GM19438 (cell line): ENCODE data around the gene PHLPP1.

Experiments
- ATAC-seq: cut with Tn5 transposase; IDR thresholded peaks from one replicate; pipeline ENCODE4 v1.9.1; 2021; ENCODE audit warnings: low read depth; ENCODE audit not compliant: unreplicated experiment

Gene PHLPP1

DNA sequence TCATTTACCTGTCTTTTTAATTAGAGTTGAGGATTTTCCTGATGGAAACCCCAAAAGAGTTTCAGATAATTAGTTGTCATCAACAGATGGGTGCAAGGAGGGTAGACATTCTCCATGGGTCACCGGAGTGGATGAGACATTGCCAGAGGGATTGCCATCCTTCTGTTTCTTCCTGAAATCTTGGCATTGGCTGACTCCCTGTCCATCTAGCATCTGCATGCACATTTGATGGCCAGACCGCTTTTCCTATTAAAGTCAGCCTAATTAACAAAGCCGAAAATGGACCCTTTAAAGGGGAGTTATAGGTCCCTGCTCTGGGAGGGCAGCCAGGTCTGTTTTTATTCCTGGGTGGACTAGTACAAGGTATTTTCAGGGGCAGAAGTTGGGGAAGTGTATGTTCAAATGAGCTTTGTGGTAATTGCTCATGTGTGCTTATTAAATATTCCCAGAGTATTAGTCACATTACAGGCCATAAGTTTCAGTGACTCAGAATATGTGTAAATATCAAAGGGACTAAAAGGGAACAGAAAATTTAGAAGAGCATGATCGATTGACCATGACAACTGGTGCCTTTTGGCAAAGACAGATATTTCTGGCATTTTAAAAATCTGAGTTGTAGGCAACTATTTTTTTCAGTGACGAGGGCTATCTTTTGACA, 209.8 kb downstream of the PHLPP1 start:
- ATAC-seq, result no peak

DNA sequence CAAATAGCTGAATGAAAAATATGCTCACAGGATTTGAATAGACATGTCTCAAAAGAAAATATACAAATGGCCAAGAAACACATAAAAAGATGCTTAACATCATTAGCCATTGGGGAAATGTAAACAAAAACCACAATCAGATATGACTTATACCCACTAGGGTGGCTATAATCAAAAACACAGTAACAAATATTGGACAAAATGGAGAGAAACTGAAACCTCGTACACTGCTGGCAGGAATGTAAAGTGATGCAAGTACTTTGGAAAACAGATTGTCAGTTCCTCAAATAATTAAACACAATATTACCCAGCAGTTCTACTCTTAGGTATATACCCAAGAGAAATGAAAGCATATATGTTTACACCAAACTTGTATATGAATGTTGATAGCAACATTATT, 213.0 kb downstream of the PHLPP1 start:
- ATAC-seq, result no peak

DNA sequence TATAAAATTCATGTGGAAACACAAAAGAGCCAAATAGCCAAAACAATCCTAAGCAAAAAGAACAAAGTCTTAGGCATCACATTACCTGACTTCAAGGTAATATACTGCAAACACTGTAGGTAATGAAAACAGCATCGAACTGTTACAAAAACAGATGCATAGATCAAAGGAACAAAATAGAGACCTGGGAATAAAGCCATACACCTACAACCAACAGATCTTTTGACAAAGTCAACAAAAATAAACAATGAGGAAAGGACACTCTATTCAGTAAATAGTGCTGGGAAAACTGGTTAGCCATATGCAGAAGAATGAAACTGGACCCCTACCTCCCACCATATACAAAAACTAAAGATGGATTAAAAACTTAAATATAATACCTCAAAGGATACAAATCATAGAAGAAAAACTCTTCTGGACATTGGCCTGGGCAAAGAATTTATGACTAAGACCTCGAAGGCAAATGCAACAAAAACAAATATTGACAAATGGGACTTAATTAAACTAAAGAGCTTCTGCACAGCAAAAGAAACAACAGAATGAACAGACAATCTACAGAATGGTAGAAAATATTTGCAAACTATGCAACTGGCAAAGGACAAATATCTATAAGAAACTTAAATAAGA, 218.0 kb downstream of the PHLPP1 start:
- no peak for ATAC-seq

DNA sequence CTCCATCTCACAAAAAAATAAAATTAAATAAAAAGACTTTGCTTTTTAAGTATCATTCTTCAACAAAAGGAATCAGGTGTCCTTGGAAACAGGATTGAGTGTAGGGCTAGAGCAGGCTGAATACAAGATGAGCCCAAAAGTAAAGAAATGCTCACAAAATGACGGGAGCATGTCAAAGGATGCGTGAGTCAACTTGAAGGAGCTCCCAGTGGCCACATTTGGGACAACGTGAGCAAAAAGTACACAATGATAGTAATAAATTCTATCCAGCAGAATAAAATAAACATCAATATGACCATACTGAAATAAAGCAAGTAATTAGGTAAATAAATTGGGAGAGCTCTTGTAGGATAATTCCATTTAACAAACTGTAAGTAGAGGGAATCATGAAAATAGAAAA, 220.7 kb downstream of the PHLPP1 start:
- no peak for ATAC-seq

DNA sequence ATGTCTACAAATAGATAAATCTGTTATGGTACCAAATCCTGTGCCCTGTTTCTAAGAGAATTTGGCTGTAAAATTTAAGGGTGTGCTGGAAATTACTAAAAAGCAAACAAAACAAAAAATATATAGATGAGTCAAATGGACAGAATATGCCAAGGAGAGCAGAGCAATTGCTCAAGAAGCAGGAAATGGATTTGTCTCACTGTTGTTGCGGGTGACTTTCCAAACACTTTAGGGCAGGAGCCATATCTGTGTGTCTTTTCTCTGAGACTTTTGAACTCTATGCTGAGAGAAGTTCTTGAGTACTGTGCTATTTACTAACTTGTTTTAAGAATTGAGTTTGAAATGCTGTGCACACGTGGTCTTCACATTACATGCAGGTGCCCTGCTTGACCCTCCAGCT, 221.7 kb downstream of the PHLPP1 start:
- ATAC-seq, result no peak

DNA sequence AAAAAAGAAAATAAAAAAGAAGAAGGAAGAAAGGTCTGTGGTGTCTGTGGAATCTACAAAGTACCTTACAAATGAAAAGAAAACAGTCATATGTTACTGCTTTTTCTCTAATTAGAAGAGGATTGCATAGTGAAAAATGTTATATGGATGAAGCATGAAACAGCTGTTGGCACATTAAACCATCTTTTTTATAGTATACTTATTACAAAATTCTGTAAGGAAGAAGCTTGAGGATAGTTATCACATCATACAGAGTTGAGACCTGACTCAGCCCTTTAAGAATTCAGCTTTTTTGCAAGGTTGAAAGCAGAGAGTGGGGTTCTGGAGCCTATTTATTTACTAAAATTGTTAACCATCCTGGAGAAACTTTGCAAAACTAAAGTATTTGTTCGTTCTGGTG, 222.7 kb downstream of the PHLPP1 start:
- no peak for ATAC-seq

DNA sequence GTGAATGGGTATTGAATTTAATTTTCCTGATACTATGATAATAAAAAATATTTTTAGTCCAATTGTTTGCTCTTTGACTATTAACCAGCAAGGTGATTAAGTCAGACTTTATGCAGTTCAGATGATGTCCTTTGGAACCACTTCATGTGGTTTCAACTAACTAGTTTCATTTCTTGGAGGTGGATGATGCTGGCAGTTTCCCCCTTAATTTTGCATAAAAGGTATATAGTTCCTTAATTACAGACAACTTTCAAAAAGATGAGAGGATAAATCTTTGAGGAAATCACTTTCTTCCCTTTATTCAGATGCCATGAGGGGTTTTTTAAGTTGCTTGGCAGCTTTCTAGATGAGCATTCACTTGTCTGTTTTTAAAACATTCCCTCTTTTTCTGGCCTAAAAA, 223.1 kb downstream of the PHLPP1 start:
- no peak for ATAC-seq

DNA sequence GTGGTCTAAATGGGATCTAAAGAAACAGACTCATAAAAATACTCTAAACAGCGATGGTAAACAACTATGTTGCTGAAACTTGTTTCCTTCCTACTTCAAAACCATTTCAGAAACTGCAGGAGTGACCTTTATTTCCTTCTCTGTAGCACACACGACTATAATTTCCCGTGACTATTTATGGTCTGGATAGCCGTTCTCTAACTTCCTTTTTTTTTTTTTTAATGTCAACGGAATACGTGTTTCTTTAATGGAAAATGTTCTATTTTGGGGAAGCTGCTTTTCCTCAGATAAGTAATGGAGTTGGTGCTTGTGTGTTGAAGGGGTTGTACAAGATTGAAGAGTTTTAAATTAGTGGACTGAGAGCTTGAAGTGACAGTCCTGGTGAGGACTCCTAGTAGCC, 224.1 kb downstream of the PHLPP1 start:
- ATAC-seq, result no peak

DNA sequence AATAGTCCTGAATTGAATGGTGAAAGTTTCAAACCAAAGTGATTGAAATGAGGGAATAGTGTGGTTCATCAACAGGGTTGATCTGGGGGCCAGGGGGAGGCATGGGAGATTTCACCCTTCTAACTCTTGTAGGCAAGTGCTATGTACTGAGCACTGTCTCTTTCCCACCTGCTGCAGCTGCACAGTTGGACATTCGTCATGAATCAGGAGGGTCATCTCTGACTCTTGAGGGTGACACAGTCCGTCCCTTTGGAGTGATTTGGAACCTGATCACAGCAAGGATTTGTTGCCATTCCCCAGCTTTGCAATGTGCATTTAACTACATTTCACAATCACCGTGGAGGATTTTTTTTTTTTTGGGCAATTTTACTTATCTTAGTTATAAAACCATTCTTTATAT, 224.6 kb downstream of the PHLPP1 start:
- no peak for ATAC-seq

DNA sequence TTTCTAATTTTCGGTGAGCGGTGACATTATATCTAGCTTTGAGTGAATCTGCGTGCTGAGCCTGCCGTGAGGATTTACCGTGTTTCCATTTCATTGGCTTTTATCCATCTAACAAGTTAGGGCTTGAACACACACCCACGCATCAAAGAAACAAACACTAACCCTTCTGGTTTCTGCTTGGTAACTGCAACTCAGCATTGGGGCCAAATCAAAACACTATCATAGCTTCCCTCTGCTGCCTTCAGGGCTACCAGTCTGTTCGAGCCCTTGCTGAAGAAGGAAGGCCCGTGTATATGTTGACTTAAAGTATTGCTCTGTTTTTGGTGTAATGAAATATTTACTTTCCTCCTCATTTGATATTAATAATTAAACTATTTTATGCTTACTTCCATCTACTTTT, 227.2 kb downstream of the PHLPP1 start:
- ATAC-seq, result no peak

DNA sequence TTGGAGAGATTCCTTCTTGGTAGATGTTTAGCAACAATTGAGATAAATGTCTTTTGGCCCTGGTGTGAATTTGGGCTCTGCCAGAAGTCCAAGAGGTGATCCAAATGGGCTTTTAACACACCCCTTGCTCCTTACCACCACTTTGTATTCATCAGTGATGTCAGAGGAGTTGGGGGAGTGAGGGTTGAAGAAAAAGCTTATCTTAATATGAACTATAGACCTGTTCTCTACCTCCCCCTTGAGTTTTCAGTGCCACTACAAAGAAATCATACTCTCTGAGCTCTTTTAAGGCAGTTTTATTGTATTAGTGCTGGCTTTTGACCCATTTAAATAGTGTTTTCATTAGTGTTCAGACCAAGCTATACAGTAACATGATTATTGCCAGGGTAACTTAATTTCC, 229.1 kb downstream of the PHLPP1 start:
- no peak for ATAC-seq

DNA sequence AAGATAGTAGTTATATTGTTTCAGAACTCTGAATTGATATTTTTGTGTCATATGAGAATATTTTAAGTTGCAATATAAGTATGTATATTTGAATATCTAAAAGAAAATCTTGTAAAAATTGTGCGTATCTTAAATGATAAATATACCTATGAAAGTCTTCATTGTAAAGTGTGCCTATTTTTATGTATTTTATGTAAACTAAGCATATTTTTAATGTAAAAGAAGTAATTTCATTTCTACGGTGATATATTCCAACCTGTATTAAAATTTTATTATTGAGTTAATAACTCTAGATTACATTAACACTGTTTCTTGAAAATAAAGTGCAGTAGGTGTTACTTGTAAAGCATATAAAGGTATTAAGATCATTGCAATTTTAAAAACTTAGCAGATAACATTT, 233.4 kb downstream of the PHLPP1 start:
- no peak for ATAC-seq

DNA sequence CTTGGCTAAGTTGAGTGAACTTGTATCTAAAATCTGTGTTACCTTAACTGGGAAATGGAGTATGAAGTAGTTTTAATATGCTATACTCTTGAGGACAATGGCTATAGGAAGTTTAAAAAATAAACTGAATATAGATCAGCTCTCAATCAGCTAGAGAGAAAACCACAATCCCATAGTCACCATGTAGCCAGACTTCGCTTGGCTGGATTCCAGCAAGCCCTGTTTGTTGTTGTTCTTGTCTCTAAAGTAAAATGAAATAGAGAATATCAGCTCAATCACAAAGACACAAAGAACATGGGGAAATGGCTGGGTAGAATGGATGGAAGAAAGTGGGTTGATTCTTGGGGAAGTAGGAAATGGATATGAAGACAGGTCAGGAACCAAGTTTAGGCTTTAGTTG, 234.9 kb downstream of the PHLPP1 start:
- ATAC-seq, result no peak

DNA sequence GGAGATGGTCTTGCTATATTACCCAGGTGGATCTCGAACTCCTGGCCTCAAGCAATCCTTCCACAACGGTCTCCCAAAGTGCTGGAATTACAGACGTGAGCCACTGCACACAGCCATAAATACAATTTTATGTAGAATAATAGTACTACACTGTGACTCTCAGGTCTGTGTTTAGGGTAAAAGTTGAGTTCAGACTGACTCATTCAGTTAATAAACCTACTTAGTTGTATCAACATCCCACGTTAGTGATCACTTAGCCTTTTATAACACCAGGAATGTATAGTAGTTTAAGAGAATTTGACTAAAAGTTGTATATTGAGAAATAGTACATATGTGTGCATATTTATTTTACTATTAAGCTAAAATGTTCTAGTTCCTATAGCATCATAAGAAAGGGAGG, 237.5 kb downstream of the PHLPP1 start:
- ATAC-seq, result no peak

DNA sequence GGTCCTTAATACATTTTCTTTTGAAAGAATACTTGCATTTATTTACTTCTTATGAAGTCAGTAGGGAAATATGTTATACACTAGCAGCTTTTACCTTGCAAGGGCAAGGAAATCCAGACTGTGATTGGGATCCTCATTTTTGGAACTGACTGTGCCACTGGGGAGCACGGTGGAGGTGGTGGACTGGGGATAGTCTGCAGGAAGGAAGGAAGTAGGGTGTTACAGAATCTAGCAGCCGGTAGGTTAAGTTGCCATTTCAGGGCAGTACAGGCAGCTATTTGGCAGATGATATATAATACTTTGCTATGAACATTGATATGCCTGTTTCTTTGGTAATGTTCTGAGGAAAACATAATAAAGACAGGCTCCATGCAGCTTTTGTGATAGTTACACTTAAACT, 238.3 kb downstream of the PHLPP1 start:
- no peak for ATAC-seq

DNA sequence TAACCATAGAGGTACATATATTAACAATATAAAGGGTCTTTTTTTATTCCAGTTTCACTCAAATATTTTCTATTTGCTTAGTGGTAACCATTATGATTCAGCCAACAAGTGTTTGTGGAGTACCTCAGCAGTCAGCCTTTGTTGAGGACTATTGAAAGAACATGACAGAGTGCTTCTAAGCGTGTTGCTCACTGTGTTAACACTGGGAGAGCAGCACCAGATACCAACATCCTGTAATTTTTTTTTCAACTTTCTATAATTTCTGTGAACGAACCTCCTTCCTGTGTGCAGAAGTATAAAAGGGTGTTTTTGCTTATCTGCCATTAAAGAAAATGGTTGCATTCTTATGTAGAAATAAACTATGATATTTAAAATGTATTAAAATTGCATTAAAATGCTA, 239.0 kb downstream of the PHLPP1 start:
- ATAC-seq, result no peak

DNA sequence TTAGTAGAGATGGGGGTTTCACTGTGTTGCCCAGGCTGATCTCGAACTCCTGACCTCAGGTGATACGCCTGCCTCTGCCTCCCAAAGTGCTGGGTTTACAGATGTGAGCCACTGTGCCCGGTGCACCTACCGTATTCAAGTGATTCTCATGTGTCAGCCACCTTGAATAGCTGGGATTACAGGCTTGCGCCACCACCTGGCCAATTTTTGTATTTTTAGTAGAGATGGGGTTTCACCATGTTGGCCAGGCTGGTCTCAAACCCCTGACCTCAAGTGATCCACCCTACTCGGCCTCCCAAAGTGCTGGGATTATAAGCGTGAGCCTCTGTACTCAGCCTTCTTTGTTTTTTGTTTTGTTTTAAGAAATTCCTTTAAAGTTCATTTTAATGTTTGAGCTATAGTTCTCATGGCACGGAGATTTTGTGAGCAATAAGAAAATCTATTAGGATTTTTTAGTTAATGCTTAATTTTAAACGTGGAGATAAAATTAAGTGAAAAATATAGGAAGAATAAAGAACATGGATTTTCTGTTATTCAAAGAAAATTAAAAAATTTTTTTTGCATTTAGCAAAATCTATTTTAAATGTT, 242.6 kb downstream of the PHLPP1 start:
- ATAC-seq, result no peak

DNA sequence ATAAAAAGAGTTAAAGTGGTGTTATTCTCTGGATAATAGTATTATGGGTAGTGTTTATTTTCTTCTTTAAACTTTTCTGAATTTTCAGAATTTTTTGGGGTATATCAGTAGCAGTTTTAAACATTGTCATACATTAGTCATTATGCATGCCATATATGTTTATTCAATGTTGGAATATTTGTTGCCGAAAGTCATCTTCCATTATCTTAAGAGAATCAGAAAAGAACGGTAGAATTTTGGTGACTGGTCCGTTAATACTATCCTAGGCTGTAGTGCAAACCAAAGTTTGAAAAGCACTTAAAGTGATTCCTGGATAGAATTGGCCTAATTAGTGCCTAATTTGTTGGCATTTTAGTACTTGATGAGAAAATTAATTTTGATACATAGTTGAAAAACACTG, 244.1 kb downstream of the PHLPP1 start:
- ATAC-seq, result no peak

DNA sequence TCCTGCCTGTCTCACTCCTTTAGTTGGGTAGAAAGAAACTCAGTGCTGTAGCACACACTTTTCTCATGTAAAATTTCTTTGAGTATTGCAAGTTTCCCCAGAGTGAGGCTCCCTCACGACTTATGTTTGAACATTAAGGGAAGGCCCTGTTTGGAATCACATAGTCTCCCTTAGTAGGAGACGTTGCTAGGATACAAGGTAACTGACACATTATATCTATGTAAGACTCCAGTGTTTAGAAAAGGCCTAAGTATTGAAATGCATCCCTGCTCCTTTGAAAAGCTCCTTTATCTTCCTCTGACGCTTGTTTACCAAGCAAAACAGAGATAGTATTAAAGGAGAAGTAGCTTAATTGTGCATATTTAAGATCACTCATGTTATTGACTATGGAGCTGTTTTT, 248.2 kb downstream of the PHLPP1 start:
- no peak for ATAC-seq

DNA sequence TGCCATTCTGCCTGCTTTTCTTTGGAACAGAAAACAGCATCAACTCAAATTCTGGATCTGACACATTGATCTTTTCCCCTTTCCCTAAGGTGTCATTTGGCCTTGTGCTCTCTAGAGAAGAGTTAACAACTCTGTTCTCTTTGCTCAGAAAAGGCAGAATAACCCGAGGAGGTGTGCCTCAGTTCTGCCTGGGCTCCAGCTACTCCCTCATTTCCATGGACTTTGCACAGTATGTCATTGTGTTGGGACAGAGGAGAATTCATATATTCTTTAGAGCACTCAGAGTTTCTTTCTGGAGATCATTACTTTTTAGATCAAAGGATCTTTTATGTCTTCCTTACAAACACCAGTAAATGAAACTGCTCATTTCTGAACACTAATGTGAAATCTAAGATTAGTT, 249.1 kb downstream of the PHLPP1 start:
- no peak for ATAC-seq

DNA sequence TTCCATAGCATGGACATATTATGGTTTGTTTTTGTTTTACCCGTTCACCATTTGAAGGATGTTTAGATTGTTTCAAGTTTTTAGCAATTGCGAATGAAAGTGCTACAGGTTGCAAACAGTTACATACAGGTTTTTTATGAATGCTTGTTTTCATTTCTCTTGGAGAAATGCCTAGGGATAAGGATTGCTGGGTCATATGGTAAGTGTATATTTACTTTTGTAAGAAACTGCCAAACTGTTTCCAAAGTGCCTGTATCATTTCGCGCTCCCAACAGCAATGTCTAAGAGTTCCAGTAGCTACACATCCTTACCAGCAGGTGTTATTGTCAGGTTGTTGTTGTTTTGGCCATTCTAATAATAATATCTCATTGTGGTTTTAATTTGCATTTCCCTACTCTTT, 251.7 kb downstream of the PHLPP1 start:
- ATAC-seq, result no peak

DNA sequence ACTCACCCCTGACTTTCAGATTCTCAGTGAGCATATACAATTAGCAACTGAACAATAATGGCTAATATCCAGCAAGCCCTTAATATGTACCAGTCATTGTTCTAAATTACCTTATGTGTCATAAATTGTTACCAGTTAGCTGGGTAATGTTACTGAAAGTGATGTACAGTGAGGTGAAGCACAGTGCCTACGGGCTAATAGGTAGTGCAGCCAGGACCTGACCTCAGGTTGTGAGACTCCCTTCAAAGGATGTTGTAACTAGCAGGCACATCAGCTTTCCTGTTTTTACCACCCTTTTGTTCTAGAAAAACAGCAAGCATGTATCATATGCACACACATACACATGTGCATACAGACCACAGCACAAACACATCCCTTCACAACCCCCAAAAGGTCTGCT, 258.3 kb downstream of the PHLPP1 start:
- ATAC-seq, result no peak
